Activated naive CD4-positive, alpha-beta T cell (primary cell): ENCODE measurements around the gene PPFIBP2.

Experiments
- DNase-seq, 4 experiments: peaks; one replicate each; lab custom pipeline; 2025; lab: John Stamatoyannopoulos, UW

The PPFIBP2 gene

DNA sequence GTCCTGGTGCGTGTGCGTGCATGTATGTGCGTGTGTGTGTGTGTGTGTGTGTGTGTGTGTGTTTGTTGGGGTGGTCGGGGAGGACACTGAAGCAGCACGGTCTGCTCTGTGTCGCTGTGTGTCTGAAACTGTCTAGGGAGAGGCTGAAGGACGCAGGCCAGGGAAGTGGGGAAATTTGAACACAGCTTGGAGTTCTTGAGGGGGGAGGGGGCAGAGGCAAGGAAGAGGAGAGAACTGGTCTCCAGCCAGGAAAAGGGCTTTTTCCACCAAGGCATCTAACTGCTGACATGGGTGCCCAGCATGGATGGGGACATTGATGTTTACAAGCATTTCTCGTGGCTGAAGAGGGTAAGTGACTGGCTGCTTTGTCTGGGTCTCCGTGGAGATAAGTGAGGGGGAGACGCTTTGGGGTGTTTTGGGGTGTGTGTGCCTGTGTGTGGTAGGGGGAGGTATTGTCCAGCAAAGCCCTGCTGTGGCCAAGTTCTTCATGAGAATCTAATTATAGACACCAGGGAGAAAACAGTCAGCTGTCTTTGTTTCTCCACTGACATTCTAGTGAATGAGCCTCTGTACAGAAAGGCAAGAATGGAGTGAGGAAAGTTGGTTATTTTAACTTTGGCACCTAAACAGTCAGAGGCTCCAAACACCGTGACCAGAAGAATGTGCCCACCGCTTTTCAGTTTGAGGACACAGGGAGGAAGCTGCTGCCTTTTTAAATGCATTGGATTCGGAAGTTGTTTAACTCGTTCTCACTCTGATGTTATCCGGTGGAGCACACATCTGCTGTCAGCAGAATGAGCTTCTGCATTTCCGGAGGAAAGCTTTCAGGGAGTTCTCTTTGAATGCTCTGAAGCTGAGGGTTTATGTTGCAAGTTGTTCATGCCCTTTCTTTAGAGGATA, 63.7 kb downstream of the PPFIBP2 start:
- DNase-seq: no peak

GRCh38 chr11:7578276-7578955, 64.6 kb downstream of the PPFIBP2 start:
- DNase-seq: no peak

GRCh38 chr11:7579361-7579791, 65.6 kb downstream of the PPFIBP2 start:
- DNase-seq: no peak

DNA sequence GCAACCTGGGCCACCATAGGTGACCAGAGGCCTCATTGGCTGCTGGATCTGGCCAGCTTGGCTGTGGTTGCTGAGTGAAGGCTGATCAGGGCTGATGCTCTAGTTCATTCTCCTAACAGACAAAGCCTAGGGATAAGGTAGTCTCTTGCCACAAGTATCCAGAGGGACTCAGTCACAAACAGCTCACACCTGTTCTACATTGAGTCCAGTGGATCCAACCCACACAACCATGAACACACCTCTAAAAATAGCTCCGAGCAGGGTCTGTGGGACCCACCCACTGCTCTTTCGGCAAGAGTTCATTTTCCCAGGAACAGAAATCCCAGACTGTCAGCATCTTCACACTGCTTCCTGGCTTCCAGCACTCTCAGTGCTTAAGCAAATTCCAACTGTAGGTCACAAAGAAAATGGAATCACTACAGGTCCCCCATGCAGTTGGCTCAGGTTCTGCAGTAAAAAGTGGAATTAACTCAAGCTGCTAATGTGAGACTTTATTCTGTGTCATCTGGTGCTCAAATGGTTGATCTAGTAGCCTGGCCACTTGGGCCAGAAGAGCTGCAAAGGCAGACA, 67.3 kb downstream of the PPFIBP2 start:
- DNase-seq: no peak

DNA sequence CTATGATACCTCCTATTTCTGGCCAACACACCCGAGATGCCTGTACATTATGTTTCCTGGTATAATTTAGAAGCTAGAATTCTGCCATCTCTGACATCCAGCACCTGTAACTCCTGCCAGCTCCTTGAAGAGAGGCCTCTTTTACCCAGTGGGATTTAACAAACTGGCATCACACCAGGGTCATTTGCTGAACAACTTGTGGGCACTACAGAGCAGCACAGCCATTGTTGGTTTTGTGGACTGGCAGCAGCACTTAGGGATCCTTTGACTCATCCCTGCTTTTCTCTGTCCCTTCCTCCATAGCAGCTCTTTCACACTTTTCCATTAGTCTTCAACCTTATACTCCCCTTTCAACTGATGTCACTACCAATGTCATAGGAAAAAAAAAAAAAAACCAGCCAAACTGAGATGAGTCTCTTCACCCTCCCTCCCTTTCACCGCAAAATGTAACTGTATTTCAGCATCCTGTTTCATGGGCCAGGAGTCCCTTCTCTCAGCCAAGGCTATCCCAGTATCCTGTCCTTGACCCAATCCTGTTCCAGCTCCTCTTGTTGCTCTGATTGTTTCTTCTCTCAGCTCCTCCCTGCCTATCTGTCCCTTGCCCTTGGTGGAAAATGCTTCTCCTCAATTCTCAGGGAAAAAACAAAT, 68.7 kb downstream of the PPFIBP2 start:
- DNase-seq: no peak

DNA sequence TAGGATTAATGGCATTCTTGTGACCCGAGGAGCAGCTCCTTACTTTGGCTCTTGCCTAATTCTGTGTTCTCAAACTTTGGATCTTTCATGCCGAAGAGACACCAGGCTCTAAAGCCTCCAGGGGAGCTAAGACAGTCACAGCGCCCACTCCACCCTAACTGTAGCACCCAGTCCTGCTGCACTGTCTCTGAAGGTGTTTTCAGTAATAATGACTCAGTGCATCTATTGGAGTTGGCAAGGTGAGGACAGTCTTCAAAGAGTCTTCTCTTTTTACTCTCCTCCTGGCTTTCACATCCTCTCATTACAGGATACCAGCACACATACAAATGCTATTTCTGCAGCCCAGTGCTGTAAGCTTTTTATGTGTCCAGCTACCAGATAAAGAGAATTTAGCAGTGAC, 69.4 kb downstream of the PPFIBP2 start:
- DNase-seq: no peak

DNA sequence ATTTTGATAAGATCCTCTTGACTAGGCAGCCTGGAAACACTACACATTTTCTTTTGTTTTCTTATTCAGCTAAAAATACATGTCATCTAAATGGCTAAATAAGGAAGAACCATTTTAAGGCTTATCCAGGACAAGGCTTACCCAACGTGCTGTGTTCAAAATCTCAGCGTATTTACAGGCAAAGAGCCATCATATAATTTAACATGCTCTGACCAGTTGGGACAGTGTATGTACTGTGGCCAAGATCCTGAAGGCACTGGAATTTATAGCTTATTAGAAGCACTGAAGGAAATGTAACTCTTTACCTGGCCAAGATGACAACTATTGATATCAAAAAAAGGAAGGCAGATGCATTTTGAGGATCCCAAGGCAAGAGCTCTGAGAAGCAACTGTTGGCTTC, 71.1 kb downstream of the PPFIBP2 start:
- DNase-seq: no peak

GRCh38 chr11:7585816-7586215, 72.0 kb downstream of the PPFIBP2 start:
- no peak for DNase-seq

DNA sequence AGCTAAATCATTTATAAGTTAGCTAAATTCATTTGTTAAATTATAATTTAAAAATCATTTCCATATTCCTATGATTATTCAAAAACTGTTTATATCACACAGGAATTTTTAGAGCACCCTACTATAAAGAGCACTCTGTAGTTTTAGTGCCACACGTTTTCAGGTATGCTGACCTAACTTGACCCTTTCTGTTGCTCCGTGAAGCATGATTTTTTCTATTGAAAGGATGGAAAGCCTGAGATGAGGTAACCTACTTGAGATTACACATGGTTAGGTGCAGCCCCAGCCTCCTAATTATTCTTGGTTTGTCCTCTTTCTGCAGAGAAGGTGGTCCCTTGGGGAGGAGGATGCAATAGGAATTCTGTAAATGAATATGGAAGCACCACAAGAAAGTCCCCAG, 72.6 kb downstream of the PPFIBP2 start:
- no peak for DNase-seq

DNA sequence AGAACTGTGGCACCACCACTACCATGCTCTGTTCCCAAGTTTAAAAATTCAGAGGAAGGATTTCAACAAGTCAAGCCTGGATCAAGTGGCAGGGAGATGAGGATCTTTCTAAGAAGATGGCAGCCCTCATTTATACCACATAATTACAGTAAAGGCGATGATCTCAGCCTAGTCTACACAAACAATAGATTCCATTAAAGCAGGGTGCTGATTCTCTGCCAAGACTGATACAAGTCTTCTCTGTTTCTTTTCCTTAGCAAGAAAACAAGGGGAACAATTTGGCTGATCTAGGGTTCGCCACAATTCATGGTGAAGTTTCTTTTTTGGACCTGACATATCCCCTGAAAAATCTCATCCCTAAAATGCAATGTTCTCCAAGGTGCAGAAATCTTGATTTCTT, 73.9 kb downstream of the PPFIBP2 start:
- DNase-seq: no peak

GRCh38 chr11:7589861-7590260, 76.1 kb downstream of the PPFIBP2 start:
- DNase-seq: no peak

DNA sequence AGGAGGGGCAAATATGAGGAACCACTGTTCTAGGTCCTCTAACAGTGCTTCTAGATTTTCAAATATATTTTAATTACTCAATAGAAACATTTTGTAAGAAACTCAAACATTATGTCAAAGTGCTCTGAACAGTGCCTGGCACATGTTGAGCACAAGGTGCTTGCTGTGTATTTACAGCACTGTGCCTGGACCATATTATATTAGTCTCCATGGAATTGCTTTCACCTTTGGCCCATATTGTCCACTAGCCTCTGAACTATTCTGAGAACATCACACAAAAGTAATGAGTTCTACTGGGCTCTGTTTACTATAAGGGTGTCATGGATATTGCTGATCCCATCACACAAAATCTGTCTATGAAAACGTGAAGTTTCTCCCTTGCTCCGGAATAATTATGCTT, 76.7 kb downstream of the PPFIBP2 start:
- no peak for DNase-seq

DNA sequence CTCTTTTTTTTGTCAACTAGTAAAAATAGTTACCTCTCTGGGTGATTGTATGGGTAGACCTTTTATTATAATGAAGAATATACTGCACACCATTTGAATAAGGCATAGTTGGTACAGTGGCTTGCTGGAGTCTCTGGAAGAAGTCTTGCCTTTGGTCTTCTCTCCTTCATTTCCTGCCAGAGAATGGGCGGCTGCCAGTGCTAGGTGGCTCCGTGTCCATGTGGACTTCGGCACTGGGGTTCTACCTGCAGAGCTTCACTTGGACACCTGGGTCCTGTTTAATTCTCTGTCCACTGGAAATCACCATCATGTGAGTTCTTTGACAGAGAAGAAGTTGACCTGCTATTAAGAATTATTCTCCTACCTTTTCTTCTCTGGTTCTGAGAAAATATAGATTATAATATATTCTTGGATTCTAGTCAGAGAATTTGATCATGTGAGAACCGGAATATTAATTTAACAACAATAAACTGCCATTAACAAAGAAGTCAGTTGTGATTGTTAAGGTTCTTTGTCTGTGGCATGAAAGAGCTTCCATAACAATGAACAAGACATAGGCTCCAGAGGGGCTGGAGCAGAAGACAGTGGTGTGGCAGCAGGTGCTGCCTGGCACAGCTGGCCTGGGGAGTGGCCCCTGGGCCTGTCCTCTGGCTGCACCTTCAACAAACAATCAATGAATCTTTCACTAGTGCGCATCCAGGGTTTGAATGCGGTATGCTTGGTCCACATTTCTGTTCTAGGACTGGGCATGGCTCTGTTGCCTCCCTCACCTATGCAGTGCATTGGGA, 77.5 kb downstream of the PPFIBP2 start:
- no peak for DNase-seq

GRCh38 chr11:7591987-7592386, 78.2 kb downstream of the PPFIBP2 start:
- DNase-seq: no peak

- DNase-seq: no peak
These were observed 78.9 kb downstream of the PPFIBP2 start for GRCh38 chr11:7592711-7593110.

- DNase-seq: no peak
These were observed 79.7 kb downstream of the PPFIBP2 start for GRCh38 chr11:7593481-7593880.

DNA sequence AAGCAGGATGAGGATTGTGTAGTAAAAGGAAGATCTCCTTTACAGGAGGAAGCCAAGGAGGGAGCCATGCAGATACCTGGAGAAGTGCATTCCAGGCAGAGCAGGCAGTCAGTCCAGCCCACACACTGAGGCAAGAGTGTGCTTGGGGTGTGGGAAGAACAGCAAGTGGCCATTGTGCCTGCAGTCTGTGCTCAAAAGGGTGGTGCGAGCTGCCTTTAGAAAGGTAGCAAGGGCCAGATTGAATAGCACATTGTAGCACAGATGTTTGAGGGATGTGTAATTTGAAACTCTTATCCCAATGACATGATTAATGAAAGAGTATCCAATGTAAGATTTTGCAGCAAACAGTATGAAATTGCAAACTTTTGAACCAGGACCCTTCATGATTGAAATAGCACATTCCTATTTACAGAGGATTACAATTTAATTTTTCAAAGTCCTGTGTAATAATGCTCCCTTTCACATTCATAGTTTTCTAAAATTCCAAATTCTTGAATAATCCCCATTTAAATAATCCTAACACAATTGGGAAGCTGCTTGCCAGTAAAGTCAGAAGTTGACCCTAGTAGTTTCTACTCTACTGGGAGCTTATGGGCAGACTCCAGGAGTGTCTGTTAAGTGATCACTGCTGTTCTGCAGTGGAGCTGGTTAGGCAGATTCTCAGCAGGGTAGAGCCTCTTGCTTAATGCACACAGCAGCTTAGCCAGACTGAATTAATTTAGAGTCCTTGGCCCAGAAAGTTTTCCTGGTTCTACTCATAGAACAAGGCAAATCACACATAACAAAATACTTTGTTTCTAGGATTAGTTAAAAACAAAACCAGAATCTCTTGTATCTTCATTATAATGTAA, 81.4 kb downstream of the PPFIBP2 start:
- no peak for DNase-seq

DNA sequence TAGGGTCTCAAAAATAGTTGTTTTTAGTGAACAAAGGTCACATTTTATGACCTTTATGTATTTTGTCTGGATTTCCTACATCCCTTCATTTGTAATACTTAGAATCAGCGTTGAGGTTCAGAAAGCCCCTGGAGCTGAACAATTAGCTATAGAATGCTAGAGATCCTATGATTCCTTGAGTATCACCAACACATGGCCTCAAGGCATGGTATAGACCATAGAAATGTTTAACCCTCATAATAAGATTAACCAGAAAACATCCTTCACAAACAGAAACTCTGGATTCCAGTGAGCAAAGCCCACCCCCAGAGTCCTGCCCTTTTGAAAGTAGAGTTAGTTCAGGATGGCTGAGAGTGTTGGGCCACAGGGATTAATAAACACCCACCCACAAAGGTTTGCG, 82.2 kb downstream of the PPFIBP2 start:
- no peak for DNase-seq

DNA sequence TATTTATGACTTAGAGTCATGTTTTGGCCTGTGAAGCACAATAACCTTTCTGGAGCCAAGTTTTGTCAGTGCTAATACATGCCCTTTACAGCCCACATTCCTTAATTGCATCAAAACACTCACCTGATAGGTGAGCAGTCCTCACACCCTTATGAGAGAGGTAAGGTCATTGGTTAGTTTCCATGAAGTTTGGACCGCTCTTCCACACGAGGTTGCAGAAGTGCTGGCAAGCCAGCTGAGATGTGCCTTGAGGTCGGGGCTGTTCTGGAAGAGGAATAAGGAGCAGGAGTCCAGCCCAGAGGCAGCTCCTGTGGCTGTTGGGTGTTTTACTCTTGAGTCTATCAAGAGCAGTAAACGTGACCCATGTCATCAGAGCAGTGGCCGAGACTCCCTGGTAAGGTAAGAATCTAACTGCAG, 83.2 kb downstream of the PPFIBP2 start:
- no peak for DNase-seq

DNA sequence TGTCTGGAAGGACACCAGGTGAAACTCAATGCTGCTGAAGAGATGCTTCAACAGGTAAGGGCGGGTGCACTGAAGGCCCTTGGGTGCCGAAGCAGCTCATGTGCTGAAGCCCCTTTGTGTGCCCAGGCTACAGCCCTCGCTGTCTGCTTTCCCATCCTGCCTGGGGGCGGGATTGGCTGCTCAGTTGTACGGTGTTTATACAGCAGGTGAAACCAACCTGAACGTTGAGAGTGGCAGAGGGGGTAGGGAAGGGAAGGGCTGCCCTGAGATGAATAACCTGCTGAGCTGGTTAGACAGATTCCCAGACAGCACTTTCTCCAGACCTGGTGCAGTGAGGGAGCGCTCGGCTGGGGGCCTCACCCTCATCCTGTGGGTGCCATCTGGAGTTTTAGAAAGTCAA, 83.8 kb downstream of the PPFIBP2 start:
- no peak for DNase-seq

- DNase-seq: no peak
These were observed 85.4 kb downstream of the PPFIBP2 start for GRCh38 chr11:7599209-7599608.
